ENCODE results near the gene LCNL1.

DNA sequence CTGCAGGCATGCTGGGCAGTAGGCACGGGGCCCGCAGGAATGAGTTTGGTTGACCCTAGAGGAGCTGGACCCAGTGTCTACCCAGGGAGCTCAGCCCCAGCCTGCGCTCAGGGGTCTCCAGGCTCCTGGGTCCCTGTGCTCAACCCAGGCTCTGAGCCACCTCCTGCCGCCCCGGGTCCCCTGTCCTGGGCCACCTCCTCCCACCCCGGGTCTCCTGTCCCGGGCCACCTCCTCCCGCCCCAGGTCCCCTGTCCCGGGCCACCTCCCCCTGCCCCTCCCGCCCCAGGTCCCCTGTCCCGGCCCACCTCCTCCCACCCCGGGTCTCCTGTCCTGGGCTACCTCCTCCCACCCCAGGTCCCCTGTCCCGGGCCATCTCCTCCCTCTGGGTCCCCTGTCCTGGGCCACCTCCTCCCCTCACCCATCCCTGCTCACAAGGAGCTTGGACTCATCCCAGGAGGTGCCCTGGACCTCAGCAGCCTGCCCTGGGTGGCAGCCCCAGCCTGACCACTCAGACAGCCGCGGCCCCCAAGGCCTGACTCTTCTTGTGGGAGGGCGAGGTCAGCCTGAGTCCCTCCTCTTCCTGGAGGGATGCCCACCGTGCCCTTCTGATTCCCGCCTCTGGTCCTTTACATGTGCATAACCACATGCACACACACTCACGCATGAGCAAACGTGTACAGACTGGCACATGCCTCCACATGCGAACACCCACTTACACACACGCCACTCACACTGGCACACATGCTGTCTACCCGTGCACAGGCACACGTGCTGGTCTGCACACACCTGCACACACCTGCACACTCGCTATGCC, 28.3 kb upstream of the LCNL1 start:
- no peak for TF ChIP-seq POLR2A (IDR thresholded peaks at IDR 0.05)
- TF ChIP-seq, protein P1, sequence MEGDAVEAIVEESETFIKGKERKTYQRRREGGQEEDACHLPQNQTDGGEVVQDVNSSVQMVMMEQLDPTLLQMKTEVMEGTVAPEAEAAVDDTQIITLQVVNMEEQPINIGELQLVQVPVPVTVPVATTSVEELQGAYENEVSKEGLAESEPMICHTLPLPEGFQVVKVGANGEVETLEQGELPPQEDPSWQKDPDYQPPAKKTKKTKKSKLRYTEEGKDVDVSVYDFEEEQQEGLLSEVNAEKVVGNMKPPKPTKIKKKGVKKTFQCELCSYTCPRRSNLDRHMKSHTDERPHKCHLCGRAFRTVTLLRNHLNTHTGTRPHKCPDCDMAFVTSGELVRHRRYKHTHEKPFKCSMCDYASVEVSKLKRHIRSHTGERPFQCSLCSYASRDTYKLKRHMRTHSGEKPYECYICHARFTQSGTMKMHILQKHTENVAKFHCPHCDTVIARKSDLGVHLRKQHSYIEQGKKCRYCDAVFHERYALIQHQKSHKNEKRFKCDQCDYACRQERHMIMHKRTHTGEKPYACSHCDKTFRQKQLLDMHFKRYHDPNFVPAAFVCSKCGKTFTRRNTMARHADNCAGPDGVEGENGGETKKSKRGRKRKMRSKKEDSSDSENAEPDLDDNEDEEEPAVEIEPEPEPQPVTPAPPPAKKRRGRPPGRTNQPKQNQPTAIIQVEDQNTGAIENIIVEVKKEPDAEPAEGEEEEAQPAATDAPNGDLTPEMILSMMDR (IDR thresholded peaks at IDR 0.05) = no peak
- TF ChIP-seq POLR2AphosphoS5 (IDR thresholded peaks at IDR 0.05) = no peak

Data from prostate gland (tissue), 2 donors.